Activated T-helper 2 cell treated with anti-CD3 and anti-CD28 coated beads, Interferon-gamma antibody, Interleukin-2, Interleukin-4, amounts not matched to agents 10 μg/mL and 5 μg/mL and 100 μg/mL, durations not matched to agents 14 hours and 24 hours and 36 hours (primary cell): Measurements from ENCODE around the gene ABCC4. TPM values are rescaled to one million over a fixed set of nuclear protein-coding genes. Genes with fewer than 3 reads are reported as not detected.

ENCODE experiments used
- DNase-seq: peaks from one replicate; pipeline ENCODE4 v3.0.0; 2021; ENCODE audit warnings: low spot score
- H3K27ac Mint-ChIP-seq: one replicate; pipeline ENCODE4 v1.8.0; 2021; ENCODE audit warnings: mixed read lengths
- H3K27me3 Mint-ChIP-seq: one replicate; pipeline ENCODE4 v1.8.0; 2021; ENCODE audit warnings: low read depth, mixed read lengths
- H3K36me3 Mint-ChIP-seq: one replicate; pipeline ENCODE4 v1.8.0; 2021; ENCODE audit warnings: low read depth, mixed read lengths
- H3K4me1 Mint-ChIP-seq: one replicate; pipeline ENCODE4 v1.8.0; 2021; ENCODE audit warnings: low read depth, mixed read lengths
- H3K4me3 Mint-ChIP-seq: one replicate; pipeline ENCODE4 v1.8.0; 2021; ENCODE audit warnings: low read depth, mild to moderate bottlenecking, moderate library complexity, mixed read lengths
- H3K9me3 Mint-ChIP-seq: one replicate; pipeline ENCODE4 v1.8.0; 2021; ENCODE audit warnings: mixed read lengths
- intact Hi-C: fragments of 100-400 bp; cut with micrococcal nuclease; formaldehyde crosslinking; loops from one replicate; pipeline ENCODE4 v1.15.1; 2023
- total RNA-seq: library from RNA; stranded (reverse); gene quantifications from 2 replicates; pipeline ENCODE4 v1.2.3, GENCODE V29; 2022

ABCC4 gene
- total RNA-seq, 1 donor from 2014 or later = 19.6 TPM

DNA sequence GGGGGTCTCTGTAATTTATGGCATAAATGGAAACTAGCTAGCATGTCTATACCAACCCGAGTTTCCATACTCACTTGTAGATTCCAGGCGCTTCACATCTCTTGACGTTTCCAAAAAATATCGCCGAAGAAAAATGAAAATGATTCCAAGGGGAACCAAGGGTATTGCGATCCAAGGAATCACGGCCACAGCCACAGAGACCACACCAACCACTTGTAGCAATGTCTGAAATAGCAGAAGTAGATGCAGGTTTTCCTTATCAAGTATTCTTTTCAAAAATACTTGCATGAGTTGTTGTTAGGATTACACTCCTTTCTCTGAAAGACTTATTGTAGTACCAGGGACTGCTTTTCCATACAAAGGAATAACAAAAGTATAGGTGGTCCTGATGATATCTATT lies 218.2 kb downstream of the ABCC4 start:
- Mint-ChIP-seq H3K9me3 (no peaks in the 10 kb centered on the region), H3K36me3 (peaks cover 7% of the 10 kb centered on the region), H3K27ac (no peak overlapping the region), H3K4me1 (peaks cover 4% of the 10 kb centered on the region), H3K27me3 (no peaks in the 10 kb centered on the region), H3K4me3 (no peak overlapping the region)
- intact Hi-C loops = no loop called here
- DNase-seq = no peak

DNA sequence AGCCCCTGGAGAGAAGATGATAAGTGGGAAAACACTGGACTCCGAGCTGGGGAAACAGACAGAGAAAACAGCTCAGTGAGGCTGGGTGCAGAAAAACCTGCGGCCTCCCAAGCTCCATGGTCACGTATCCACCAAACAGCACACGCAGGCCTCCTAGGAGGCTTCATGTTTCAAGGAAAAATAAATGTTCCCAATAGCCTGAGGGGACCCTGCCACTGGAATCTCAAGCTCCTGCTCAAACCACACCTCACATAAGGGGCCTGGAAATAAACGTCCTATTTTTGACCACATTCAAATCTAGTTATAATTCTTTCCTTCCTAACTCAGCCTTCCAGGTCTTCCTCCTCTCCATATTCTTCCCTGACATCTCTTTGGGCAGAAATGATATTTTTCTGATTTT lies 225.7 kb downstream of the ABCC4 start:
- no peak for DNase-seq
- no peak overlapping the region for H3K27ac Mint-ChIP-seq
- no peaks in the 10 kb centered on the region for H3K27me3 Mint-ChIP-seq
- H3K36me3 Mint-ChIP-seq = peaks cover 27% of the 10 kb centered on the region
- H3K4me3 Mint-ChIP-seq = no peak overlapping the region
- no peaks in the 10 kb centered on the region for H3K4me1 Mint-ChIP-seq
- intact Hi-C loops = no loop called here
- H3K9me3 Mint-ChIP-seq = no peaks in the 10 kb centered on the region

- H3K27ac Mint-ChIP-seq = no peak overlapping the region
- H3K27me3 Mint-ChIP-seq = no peaks in the 10 kb centered on the region
- intact Hi-C loops = no loop called here
Observed at GRCh38 chr13:95074820-95075219, 226.4 kb downstream of the ABCC4 start.

GRCh38 chr13:95073747-95074311 lies 227.4 kb downstream of the ABCC4 start:
- Mint-ChIP-seq H3K9me3 (no peaks in the 10 kb centered on the region), H3K27ac (no peak overlapping the region), H3K4me1 (no peaks in the 10 kb centered on the region), H3K36me3 (peaks cover 41% of the 10 kb centered on the region), H3K27me3 (no peaks in the 10 kb centered on the region), H3K4me3 (no peak overlapping the region)
- no peak for DNase-seq
- intact Hi-C loops = no loop called here

More at GRCh38 chr13:95074820-95075219, 226.4 kb downstream of the ABCC4 start:
- no peak for DNase-seq
- H3K36me3 Mint-ChIP-seq = peaks cover 33% of the 10 kb centered on the region
- no peaks in the 10 kb centered on the region for H3K4me1 Mint-ChIP-seq
- H3K9me3 Mint-ChIP-seq = no peaks in the 10 kb centered on the region
- no peak overlapping the region for H3K4me3 Mint-ChIP-seq

- Mint-ChIP-seq H3K9me3 (no peaks in the 10 kb centered on the region), H3K4me1 (peaks cover 6% of the 10 kb centered on the region), H3K27ac (no peak overlapping the region), H3K36me3 (peaks cover 32% of the 10 kb centered on the region), H3K27me3 (no peaks in the 10 kb centered on the region), H3K4me3 (no peak overlapping the region)
- DNase-seq = no peak
- intact Hi-C loops = no loop called here
Observed at GRCh38 chr13:95067303-95067702, 233.9 kb downstream of the ABCC4 start.

- no peaks in the 10 kb centered on the region for H3K27me3 Mint-ChIP-seq
- no peak for DNase-seq
- H3K4me1 Mint-ChIP-seq = no peaks in the 10 kb centered on the region
- no peaks in the 10 kb centered on the region for H3K9me3 Mint-ChIP-seq
- no peak overlapping the region for H3K4me3 Mint-ChIP-seq
- intact Hi-C loops = no loop called here
- H3K27ac Mint-ChIP-seq = no peak overlapping the region
- peaks cover 6% of the 10 kb centered on the region for H3K36me3 Mint-ChIP-seq
Observed at GRCh38 chr13:95060014-95060519, 241.2 kb downstream of the ABCC4 start.

DNA sequence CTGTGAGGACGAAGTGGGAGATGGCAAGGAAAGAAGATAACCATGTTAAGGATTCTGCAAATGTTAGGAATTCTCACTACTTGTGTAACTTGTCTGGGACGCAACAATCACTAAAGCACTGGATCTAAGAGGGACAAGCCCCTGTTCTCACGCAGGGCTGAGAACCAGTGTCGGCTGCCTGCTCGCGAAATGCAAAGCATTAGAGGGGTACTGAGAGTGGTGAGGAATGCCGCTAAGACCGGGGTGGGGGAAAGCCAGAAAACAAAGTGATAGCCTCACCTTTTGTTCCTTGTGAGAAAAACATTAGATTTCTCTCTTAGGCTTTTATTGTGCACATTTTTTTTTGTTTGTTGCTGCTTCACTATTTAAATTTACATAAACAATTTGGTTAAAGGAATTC lies 241.9 kb downstream of the ABCC4 start:
- no peak for DNase-seq
- Mint-ChIP-seq H3K27ac (no peak overlapping the region), H3K36me3 (peaks cover 9% of the 10 kb centered on the region), H3K4me3 (no peak overlapping the region), H3K27me3 (no peaks in the 10 kb centered on the region), H3K9me3 (no peaks in the 10 kb centered on the region), H3K4me1 (no peaks in the 10 kb centered on the region)
- intact Hi-C loops = no loop called here

DNA sequence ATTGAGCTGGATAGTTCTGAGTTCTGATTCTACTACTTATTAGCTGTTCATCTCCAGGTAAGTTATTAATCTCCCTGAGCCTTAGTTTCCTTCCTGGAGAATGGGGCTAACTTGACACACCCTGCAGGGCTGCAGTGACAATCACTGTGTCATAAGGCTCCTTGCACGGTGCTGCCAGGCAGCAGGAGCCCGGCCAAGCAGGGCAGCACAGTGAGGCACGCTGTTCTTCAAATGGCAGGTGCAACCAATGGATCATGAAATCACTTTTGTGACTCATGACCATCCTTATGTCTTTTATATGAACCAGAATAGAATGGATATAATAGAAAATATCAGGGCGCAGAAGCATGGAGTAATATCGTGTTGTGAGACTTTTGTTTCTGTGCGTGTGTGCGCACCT lies 242.6 kb downstream of the ABCC4 start:
- intact Hi-C loops = no loop called here
- Mint-ChIP-seq H3K27ac (no peak overlapping the region), H3K4me1 (no peaks in the 10 kb centered on the region), H3K36me3 (peaks cover 9% of the 10 kb centered on the region), H3K27me3 (no peaks in the 10 kb centered on the region), H3K9me3 (no peaks in the 10 kb centered on the region), H3K4me3 (no peak overlapping the region)
- no peak for DNase-seq

- DNase-seq = no peak
- Mint-ChIP-seq H3K4me1 (peaks cover 3% of the 10 kb centered on the region), H3K36me3 (peaks cover 13% of the 10 kb centered on the region), H3K4me3 (no peak overlapping the region), H3K27ac (no peak overlapping the region), H3K9me3 (no peaks in the 10 kb centered on the region), H3K27me3 (no peaks in the 10 kb centered on the region)
- intact Hi-C loops = no loop called here
Observed at GRCh38 chr13:95056266-95056665, 245.0 kb downstream of the ABCC4 start.

- H3K36me3 Mint-ChIP-seq = peaks cover 38% of the 10 kb centered on the region
- H3K27me3 Mint-ChIP-seq = no peaks in the 10 kb centered on the region
- no peak overlapping the region for H3K4me3 Mint-ChIP-seq
- peak overlapping the region; percentile 93 for H3K27ac Mint-ChIP-seq
- intact Hi-C loops = loop anchor here (1.0 to 2.0 kb wide), 8 partner anchors 43 to 632 kb away; no protein-coding TSS in a partner anchor
- peaks cover 24% of the 10 kb centered on the region for H3K4me1 Mint-ChIP-seq
- H3K9me3 Mint-ChIP-seq = no peaks in the 10 kb centered on the region
- no peak for DNase-seq
Observed at GRCh38 chr13:95050800-95051615, 250.2 kb downstream of the ABCC4 start.

DNA sequence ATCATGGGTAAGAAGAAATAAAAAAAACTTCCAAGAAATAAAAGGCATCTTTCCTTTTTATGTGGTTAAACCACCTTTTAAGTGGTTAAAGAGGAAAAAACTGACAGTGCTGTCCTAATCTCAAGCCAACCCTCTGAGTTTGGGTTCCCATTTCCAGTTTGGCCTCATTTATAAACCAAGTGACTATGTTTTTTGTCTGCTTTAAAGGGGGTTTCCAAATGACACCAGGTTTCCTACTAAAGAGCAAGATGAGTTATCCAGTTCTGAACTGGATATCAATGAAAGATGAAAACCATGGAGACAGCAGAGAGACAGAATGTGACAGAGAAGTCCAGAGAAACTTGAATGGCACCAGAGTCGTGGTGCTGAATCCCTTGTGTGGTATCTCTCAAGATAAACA lies 251.5 kb downstream of the ABCC4 start:
- intact Hi-C loops = loop anchor here (1.0 to 2.0 kb wide), 6 partner anchors 105 to 631 kb away; no protein-coding TSS in a partner anchor
- Mint-ChIP-seq H3K9me3 (no peaks in the 10 kb centered on the region), H3K27ac (peak overlapping the region; percentile 93), H3K36me3 (peaks cover 33% of the 10 kb centered on the region), H3K4me1 (peaks cover 24% of the 10 kb centered on the region), H3K27me3 (no peaks in the 10 kb centered on the region), H3K4me3 (peak overlapping the region; percentile 23)
- no peak for DNase-seq

GRCh38 chr13:95044452-95045205 lies 256.6 kb downstream of the ABCC4 start:
- intact Hi-C loops = no loop called here
- peaks cover 37% of the 10 kb centered on the region for H3K36me3 Mint-ChIP-seq
- no peaks in the 10 kb centered on the region for H3K27me3 Mint-ChIP-seq
- no peak overlapping the region for H3K4me3 Mint-ChIP-seq
- H3K27ac Mint-ChIP-seq = no peak overlapping the region
- no peak for DNase-seq
- no peaks in the 10 kb centered on the region for H3K9me3 Mint-ChIP-seq
- H3K4me1 Mint-ChIP-seq = peaks cover 4% of the 10 kb centered on the region

DNA sequence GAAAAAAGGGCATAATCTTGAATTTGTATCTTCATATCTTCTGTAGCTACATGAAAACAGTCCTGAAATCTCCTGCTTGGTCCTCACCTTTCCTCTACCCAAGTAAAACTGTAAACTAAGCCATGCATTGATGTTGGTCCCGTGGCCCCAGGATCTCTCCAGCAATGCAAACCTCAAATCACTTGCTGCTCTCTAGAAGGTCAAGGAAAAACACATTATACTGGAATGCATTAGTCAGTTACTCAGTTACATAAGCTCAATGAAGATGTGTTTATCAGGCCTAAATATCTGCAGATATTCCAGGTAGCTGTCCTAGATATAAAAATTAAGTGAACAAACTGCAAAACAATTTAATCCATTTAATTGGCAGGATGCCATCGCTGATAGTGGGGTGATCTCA lies 261.8 kb downstream of the ABCC4 start:
- no peaks in the 10 kb centered on the region for H3K27me3 Mint-ChIP-seq
- no peak for DNase-seq
- H3K36me3 Mint-ChIP-seq = peaks cover 31% of the 10 kb centered on the region
- intact Hi-C loops = no loop called here
- no peak overlapping the region for H3K27ac Mint-ChIP-seq
- H3K4me3 Mint-ChIP-seq = no peak overlapping the region
- H3K4me1 Mint-ChIP-seq = no peaks in the 10 kb centered on the region
- no peaks in the 10 kb centered on the region for H3K9me3 Mint-ChIP-seq
